ENCODE measurements around the gene STYXL1.
"Not testable (repeated sequence)": the region's sequence is repeated elsewhere in the genome, so short reads cannot be mapped to it uniquely, and the experiment has no call there.

The STYXL1 gene

GRCh38 chr7:76047811-76048667, at the start of gene STYXL1, which contains the start of gene MDH2:
TSS of gene STYXL1 (minus strand) at chr7:76048000. CDS start at chr7:76030523, 17,477 bp downstream.
TSS of gene MDH2 (plus strand) at chr7:76048106. CDS start at chr7:76048161, 55 bp downstream.
- in situ Hi-C loops (cut with HindIII; ENCODE audit: low pct_ligation_motif_present, low pct_unique_long_range_greater_than_20kb, low sequenced_read_pairs) = no loop called here
- DNase-seq = peak; percentile 100

GRCh38 chr7:76095908-76096307, 48.1 kb upstream of the STYXL1 start:
- DNase-seq = no peak
- in situ Hi-C loops (cut with HindIII; ENCODE audit: low pct_ligation_motif_present, low pct_unique_long_range_greater_than_20kb, low sequenced_read_pairs) = no loop called here

- DNase-seq; in situ Hi-C loops (cut with HindIII; ENCODE audit: low pct_ligation_motif_present, low pct_unique_long_range_greater_than_20kb, low sequenced_read_pairs): not testable (repeated sequence)
Observed at GRCh38 chr7:76094326-76094725, 46.5 kb upstream of the STYXL1 start.

GRCh38 chr7:76093531-76093930, 45.7 kb upstream of the STYXL1 start:
- in situ Hi-C loops (cut with HindIII; ENCODE audit: low pct_ligation_motif_present, low pct_unique_long_range_greater_than_20kb, low sequenced_read_pairs); DNase-seq: not testable (repeated sequence)

GRCh38 chr7:76091506-76091905, 43.7 kb upstream of the STYXL1 start:
- DNase-seq = no peak
- in situ Hi-C loops (cut with HindIII; ENCODE audit: low pct_ligation_motif_present, low pct_unique_long_range_greater_than_20kb, low sequenced_read_pairs) = no loop called here

GRCh38 chr7:76089865-76090475, 42.2 kb upstream of the STYXL1 start:
- in situ Hi-C loops (cut with HindIII; ENCODE audit: low pct_ligation_motif_present, low pct_unique_long_range_greater_than_20kb, low sequenced_read_pairs) = no loop called here
- DNase-seq = no peak

GRCh38 chr7:76087362-76087791, 39.6 kb upstream of the STYXL1 start:
- in situ Hi-C loops (cut with HindIII; ENCODE audit: low pct_ligation_motif_present, low pct_unique_long_range_greater_than_20kb, low sequenced_read_pairs) = not testable (repeated sequence)
- peak; percentile 19 for DNase-seq

- DNase-seq = no peak
- in situ Hi-C loops (cut with HindIII; ENCODE audit: low pct_ligation_motif_present, low pct_unique_long_range_greater_than_20kb, low sequenced_read_pairs) = no loop called here
Observed at GRCh38 chr7:76086070-76086469, 38.3 kb upstream of the STYXL1 start.

- DNase-seq; in situ Hi-C loops (cut with HindIII; ENCODE audit: low pct_ligation_motif_present, low pct_unique_long_range_greater_than_20kb, low sequenced_read_pairs): not testable (repeated sequence)
Observed at GRCh38 chr7:76084115-76084514, 36.3 kb upstream of the STYXL1 start.

GRCh38 chr7:76080204-76080603, 32.4 kb upstream of the STYXL1 start:
- in situ Hi-C loops (cut with HindIII; ENCODE audit: low pct_ligation_motif_present, low pct_unique_long_range_greater_than_20kb, low sequenced_read_pairs) = no loop called here
- no peak for DNase-seq

GRCh38 chr7:76077435-76077834, 29.6 kb upstream of the STYXL1 start:
- no peak for DNase-seq
- in situ Hi-C loops (cut with HindIII; ENCODE audit: low pct_ligation_motif_present, low pct_unique_long_range_greater_than_20kb, low sequenced_read_pairs) = no loop called here

- in situ Hi-C loops (cut with HindIII; ENCODE audit: low pct_ligation_motif_present, low pct_unique_long_range_greater_than_20kb, low sequenced_read_pairs) = no loop called here
- DNase-seq = no peak
Observed at GRCh38 chr7:76076995-76077394, 29.2 kb upstream of the STYXL1 start.

GRCh38 chr7:76074972-76075370, 27.2 kb upstream of the STYXL1 start:
- in situ Hi-C loops (cut with HindIII; ENCODE audit: low pct_ligation_motif_present, low pct_unique_long_range_greater_than_20kb, low sequenced_read_pairs) = no loop called here
- no peak for DNase-seq

GRCh38 chr7:76074306-76074971, 26.6 kb upstream of the STYXL1 start:
- in situ Hi-C loops (cut with HindIII; ENCODE audit: low pct_ligation_motif_present, low pct_unique_long_range_greater_than_20kb, low sequenced_read_pairs) = no loop called here
- DNase-seq = no peak

GRCh38 chr7:76073335-76073990, 25.7 kb upstream of the STYXL1 start:
- in situ Hi-C loops (cut with HindIII; ENCODE audit: low pct_ligation_motif_present, low pct_unique_long_range_greater_than_20kb, low sequenced_read_pairs) = no loop called here
- DNase-seq = no peak

GRCh38 chr7:76072243-76073148, 24.7 kb upstream of the STYXL1 start:
- no peak for DNase-seq
- in situ Hi-C loops (cut with HindIII; ENCODE audit: low pct_ligation_motif_present, low pct_unique_long_range_greater_than_20kb, low sequenced_read_pairs) = no loop called here

GRCh38 chr7:76071316-76072242, 23.8 kb upstream of the STYXL1 start:
- DNase-seq = no peak
- in situ Hi-C loops (cut with HindIII; ENCODE audit: low pct_ligation_motif_present, low pct_unique_long_range_greater_than_20kb, low sequenced_read_pairs) = no loop called here
